CD4-positive, alpha-beta T cell treated with Interleukin-6 for 4 hours (primary cell): ENCODE measurements around the gene HS2ST1.
"Not testable (repeated sequence)": the region's sequence is repeated elsewhere in the genome, so short reads cannot be mapped to it uniquely, and the experiment has no call there.

Experiments
- DNase-seq: peaks from one replicate; pipeline ENCODE4 v3.0.0-alpha.2; 2020; ENCODE audit warnings: mixed read lengths

Gene HS2ST1

DNA sequence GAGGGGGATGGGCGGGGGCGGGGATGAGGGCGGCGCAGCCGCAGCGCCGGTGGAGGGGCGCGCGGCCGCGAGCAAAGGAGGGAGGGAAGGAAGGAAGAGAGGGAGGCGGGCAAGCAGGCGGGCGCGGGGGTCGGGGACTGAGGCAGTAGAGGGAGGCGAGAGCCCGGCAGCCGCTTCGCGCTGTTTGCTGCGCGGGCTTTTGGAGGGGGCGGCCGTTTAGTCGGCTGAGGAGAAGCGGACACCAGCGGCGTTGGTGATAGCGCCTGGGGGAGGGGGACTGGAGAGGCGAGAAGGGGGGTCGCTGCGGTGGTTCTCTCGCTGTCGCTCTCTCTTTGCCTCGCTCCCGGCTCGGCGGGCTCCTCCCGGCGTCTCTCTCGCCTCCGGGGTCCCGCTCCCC lies at the start of gene HS2ST1:
HS2ST1 (plus strand) TSS at position 35 of the 397 bp plus-strand sequence.
- no peak for DNase-seq

DNA sequence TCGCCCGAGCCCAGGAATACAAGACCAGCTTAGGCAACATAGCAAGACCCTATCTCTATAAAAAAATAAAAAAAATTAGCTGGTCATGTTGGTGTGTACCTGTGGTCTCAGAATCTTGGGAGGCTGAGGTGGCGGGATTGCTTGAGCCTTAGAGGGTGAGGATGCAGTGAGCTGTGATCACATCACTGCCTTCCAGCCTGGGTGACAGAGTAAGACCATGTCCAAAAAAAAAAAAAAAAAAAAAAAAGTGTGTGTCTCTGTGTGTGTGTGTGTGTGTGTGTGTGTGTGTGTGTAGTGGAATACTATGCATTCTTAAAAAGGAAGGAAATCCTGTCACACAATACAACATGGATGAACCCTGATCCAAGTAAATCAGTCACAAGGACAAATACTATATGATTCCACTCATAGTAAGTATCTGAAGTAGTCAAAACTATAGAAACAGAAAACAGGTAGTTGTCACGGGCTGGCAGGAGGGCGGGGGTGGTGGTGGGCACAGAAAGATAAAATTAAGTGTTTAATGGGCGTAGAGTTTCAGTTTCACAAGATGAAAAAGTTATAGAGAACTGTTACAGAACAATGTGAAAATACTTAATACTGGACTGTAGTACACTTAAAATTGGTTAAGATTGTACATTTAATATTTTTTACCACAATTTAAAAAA lies 48.3 kb upstream of the HS2ST1 start:
- DNase-seq, result no peak

DNA sequence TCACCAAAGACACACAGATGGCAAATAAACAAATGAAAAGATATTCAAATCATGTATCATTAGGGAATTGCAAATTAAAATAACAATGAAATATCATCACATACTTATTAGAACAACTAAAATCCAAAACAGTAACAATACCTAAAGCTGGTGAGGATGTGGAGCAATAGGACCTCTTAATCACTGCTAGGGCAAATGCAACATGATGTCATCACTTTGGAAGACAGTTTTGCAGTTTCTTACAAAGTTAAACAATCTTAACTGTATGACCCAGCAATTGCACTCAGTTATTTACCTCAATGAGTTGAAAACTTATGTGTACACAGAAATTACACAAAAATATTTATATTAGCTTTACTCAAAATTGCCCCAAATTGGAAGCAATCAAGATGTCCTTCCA lies 47.8 kb upstream of the HS2ST1 start:
- no peak for DNase-seq

DNA sequence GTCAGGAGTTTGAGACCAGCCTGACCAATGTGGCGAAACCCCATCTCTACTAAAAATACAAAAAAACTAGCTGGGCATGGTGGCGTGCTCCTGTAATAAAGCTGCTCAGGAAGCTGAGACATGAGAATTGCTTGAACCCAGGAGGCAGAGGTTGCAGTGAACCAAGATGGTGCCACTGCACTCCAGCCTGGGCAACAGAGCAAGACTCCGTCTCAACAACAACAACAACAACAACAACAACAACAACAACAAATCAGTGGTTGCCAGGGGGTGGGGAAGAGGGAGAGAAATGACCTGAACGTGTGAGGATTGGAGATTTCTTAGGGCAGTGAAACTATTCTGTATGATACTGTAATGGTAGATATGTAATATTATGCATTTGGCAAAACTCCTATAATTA lies 47.2 kb upstream of the HS2ST1 start:
- DNase-seq, result not testable (repeated sequence)

DNA sequence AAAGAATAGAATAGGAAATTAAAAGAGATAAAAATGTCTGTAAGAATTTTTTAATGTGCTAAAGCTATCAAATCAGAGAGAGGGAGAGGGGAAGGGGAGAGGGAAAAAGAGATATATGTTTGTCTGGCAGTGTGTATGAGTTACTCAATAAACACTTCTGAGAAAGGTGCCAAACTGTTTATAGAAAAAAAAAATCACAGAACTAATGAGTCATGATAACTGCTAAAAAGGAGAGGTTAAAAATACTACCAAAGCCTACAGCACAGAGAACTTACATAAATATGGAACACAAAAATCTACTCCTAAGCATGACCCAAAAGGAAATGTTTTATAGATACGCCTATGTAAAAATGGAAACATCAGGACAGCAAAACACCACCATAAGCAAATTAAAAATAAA lies 46.0 kb upstream of the HS2ST1 start:
- no peak for DNase-seq

DNA sequence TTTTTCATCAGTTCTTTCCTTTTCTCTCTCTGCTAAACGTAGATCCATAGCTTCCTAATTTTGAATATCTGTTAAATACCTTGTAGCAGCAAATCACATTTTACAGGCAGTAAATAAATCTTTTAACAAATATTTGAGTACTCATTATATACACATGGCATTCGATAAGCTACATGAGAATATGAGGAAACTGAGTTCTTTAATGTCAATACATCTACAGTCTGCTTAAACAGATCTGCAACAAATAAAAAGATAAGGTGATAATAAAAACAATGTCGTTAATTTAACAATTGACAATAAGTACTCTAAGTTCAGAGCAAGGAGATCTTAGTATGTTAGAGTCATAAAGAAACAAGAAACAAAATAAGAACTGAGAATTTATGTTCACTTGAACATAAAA lies 43.4 kb upstream of the HS2ST1 start:
- DNase-seq, result no peak

DNA sequence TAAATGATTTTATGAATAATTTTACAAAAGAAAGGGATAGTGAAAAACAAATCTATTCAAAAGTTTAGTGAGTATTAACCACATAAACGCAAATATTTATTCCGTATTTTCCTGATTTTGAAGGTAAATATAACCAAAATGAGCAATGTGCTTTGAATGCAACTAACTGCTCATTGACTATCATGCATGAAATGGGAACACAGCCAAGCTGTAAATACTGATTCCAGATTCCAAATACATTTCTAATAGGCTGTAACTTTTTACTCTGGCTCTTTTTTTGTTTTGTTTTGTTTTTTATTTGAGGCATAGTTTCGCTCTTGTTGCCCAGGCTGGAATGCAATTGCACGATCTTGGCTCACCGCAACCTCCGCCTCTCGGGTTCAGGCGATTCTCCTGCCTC lies 42.3 kb upstream of the HS2ST1 start:
- DNase-seq, result no peak

DNA sequence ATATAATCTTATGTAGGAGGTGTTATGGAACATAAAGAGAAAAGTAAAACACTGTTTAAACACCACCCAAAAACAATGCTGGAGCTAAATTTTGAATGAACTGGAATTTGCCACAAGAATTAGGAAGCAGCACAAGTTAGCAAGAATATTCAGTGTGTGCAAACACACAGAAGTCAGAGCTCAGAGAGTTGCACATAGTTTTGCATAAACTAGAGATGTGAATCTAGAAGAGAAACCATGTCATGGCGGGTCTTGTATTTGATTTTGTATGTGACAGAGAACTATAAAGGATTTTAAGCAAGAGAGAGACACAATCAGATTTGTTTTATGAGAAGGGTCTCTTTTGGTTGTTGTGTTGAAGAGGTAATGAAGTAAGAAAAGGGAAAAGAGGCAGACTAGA lies 38.7 kb upstream of the HS2ST1 start:
- no peak for DNase-seq

DNA sequence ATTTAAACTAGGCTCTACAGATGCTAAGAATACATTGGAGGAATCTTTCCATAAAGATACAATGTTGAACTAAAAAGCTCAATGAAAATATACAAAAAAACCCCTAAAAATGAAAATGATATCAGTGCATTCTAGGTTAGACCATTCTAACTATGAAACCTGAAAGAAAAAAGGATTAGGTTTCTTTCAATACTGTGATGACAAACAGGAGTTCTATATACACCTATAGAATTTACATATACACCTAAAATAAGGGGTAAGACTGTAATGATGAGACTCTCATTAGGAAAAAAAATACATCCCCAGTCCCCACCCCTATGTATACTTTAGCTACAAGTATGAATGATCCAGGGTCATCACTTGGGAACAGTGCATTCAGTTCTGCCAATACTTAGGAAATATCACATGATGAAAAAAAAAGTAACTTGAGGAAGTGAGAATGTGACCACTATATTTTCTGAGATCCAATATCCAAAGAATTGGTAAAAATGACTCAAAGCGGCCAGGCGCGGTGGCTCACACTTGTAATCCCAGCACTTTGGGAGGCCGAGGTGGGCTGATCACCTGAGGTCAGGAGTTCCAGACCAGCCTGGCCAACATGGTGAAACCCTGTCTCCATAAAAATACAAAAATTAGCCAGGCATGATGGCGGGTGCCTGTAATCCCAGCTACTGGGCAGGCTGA lies 26.8 kb upstream of the HS2ST1 start:
- DNase-seq, result no peak

DNA sequence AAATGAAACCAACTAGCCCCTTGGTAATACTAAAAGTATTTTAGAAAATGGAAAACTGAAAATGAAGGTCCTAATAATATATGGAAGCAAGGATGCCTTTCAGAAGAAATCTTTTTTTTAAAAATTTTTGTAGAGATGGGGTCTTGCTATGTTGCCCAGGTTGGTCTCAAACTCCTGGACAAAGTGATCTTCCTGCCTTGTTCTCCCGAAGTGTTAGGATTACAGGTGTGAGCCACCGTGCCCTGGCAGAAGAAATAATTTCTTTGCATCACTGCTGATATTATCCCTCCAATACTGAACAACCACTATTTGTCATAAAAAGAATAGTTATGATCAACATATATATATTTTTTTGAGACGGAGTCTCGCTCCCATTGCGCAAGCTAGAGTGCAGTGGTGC lies 26.1 kb upstream of the HS2ST1 start:
- DNase-seq, result no peak

DNA sequence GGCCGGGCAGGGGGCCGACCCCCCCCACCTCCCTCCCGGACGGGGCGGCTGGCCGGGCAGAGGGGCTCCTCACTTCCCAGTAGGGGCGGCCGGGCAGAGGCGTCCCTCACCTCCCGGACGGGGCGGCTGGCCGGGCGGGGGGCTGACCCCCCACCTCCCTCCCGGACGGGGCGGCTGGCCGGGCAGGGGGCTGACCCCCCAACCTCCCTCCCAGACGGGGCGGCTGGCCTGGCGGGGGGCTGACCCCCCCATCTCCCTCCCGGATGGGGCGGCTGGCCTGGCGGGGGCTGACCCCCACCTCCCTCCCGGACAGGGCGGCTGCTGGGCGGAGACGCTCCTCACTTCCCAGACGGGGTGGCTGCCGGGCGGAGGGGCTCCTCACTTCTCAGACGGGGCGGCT lies 15.0 kb upstream of the HS2ST1 start:
- DNase-seq, result not testable (repeated sequence)

DNA sequence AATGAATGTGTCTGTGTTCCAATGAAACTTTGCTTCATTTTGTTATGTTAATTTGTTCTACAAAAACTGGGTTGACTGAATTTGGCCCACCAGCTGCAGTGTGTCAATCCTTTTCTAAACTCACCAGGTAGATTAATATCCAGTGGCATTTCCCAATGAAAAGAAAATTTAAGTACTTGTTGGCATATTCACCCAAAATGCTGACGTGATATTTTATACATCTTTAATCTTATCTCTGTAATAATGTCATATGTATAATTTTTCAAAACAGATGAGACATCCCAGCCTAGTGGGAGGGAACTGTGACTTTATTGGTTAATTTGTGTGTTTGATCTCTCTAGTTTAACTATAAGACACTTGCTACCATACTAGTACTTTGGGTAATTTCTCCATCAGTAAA lies 8.6 kb upstream of the HS2ST1 start:
- no peak for DNase-seq

DNA sequence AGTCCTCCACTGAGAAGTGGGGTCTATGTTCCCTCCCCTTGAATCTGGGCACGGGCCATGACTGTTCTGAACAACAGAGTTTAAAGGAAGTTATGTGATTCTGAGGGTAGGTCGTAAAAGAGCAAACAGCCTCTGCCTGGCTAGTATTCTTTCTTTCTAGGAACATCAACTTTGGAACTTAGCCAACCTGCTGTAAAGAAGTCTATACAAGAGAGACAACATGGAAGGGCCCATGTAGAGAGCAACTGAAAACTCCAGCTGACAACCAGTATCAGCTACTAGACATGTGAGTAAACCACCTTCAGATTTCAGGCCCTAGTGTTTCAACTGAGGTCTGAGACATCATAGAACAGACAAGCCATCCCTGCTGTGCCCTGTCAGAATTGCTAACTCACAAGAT lies 8.0 kb upstream of the HS2ST1 start:
- no peak for DNase-seq

DNA sequence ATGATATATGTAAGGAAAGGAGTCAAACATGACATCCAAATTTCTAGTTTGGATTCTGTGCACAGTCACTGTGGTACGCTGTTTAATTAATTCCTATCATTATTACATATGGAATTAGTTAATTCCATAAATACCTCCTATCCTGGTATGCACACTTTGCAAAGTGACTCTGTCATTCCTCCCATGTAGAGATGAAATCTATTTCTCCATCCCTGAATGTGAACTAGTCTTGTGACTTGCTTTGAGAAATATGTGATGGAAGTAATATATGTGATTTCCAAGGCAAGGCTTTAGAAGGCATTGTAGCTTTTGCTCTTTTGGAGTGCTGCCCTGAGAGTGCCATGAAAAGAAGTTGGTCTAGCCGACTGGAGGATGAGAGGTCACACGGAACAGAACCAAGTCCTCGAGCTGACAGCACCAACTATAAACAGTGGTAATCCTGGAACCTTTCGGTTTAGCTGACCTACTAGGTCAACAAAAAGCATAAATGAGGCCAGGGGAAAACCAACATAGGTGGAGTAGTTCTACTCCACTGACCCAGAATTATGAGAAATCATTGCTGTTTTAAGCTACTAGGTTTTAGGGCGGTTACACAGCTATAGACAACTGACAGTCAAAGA lies 2.0 kb upstream of the HS2ST1 start:
- no peak for DNase-seq

DNA sequence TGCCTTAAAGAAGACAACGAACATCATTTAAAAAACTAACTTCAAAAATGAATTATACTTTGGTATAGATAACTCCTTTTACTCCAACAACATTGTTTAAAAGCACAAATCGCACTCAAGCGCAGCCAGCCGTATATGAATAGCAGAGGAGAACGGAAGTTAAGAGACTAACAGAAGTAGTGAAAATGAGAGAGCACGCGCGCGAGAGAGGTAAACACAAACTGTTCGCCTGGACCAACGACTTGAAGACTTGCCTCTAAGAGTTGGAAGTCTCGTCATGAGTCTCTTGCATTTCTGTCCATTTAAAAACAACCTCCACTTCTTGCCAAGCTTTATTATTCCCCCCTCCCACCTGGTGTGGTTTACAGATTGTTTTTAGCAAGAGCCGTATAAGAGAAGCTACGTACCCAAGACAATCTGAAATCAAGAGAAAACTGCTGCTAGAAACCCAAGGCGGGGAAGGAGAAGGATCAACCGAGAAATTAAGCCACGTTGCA lies 988 bp upstream of the HS2ST1 start:
- peak; percentile 45 for DNase-seq

DNA sequence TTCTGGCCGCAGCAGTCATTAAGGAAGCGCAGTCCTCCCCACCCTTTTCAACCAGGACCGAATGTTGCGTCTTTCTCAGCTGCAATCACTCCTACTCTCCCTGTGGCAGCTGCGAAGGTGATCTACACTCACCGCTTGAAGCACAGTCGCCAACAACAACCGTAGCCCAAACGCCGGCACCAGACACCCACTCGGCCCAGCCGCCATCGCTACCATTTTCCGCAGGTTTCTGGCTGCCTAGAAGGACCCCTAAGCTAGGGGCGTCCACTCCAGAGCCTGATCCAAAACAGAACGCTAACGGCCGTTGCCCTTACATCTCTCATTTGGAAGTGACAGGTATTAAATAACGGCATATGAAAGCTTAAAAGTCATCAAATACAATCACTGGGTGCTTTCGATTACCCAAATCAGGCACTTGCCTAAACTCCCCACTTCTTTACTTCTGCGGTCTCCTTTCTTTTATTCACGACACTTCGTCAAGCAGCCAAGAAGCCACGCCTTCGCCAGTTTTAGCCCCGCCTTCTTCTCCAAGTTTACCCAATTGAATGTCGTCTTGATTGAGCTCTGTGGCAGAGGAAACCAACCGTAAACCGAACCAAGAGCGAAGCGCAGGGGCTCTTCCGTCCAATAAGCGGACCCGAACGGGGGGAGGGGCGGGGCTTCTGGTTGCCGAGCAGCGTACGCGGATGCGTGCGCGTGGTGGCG lies 387 bp upstream of the HS2ST1 start, which contains the start of gene SELENOF:
SELENOF (minus strand) TSS at position 231 of the 705 bp plus-strand sequence; CDS start at position 216, 15 bp downstream.
- DNase-seq, result peak; percentile 100

DNA sequence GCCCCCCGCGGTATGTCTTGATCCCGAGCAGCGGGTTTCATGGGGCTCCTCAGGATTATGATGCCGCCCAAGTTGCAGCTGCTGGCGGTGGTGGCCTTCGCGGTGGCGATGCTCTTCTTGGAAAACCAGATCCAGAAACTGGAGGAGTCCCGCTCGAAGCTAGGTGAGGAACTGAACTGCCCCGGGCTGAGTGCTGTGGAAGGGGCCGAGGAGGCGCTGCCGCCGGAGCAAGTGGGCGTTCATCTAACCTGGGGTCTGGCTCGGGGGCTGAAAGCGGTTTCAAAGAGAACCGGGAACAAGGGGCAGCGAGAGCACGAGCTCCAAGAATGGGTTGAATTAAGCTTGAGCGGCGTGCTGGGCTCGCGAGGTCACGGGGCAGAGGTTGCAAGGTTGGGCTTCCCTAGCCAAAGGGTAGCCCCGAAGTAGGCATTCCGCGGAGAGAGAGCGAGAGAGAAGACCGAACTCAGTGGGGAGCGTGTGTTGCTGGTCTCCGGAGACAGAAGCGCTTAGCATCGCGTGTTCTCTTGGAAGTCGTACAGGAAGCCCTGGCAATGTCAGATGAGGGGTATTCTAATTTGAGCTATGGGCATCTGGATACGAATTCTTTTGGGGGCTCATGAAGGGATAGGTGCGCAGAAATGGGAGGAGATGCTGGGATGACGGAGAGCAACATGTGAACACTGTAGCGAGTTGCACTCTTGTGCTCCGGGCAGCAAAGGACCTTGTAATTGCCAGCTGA lies 732 bp downstream of the HS2ST1 start:
- DNase-seq, result peak; percentile 51

DNA sequence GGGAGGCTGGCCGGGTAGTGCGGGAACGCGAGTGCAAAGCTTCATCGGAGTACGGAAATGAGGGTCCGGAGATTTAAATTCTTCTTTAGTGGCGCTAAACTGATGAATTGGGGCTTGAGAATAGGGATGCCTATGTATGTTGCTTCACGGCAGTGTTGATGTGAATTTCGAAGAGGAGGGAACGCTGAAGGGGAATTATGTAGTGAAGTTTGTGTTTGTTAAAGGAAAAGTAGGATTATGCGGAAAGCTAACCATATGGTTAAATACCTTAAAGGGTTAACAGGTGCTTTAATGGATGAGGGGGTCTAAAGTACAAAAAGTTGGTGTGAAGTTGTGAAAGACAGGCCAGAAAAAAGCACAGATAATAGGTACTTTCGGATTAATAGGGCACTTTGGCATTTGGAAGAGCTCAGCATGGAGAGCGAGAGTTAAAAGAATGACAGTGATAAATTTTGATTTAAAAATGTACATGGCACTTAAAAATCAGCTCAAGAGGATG lies 1.4 kb downstream of the HS2ST1 start:
- DNase-seq, result no peak

DNA sequence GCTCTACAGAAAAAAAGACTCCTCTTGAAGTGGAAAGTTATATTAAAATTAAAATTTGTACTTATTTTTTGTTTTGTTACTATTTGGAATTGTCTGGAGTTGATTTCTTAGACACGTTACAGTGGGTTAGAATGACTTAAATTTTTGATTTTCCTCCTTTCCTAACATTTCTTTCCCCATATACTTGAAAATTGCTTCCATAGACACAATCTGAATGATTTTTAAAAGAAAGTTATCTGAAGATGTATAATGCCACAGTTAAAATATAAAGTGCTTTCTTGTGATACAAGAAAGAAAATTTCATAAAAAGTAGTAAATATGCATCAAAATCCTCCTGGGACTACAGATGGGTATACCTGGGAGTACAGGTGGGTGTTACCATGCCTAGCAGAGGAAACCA lies 2.3 kb downstream of the HS2ST1 start:
- no peak for DNase-seq

DNA sequence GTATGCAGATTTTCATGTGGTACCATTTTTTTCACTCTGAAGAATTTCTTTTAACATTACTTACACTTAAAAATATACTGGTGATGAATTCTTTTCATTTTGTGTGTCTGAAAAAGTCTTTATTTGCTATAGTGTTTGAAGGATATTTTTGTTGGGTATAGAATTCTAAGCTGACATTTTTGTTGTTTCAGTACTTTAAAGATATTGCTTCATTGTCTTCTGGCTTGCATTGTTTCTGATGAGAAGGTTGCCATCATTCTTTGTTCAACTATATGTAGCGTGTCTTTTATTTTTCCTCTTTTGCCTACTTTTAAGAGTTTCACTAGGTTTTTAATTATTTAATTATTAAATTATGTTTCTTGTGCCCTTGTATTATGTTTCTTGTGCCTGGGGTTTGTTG lies 8.0 kb downstream of the HS2ST1 start:
- no peak for DNase-seq

DNA sequence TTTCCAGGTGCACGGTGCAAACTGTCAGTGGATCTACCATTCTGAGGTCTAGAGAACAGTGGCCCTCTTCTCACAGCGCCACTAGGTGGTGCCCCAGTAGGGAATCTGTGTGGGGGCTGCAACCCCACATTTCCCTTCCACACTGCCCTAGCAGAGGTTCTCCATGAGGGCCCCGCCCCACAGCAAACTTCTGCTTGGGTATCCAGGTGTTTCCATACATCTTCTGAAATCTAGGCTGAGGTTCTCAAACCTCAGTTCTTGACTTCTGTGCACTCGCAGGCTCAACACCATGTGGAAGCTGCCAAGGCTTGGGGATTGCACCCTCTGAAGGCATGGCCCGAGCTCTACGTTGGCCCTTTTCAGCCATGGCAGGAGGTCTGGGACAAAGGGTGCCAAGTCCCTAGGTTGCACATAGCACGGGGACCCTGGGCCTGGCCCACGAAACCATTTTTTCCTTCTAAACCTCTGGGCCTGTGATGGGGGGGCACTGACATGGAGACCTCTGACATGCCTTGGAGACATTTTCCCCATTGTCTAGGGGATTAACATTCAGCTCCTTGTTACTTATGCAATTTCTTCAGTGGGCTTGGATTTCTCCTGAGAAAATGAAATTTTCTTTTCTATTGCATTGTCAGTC lies 10.0 kb downstream of the HS2ST1 start:
- no peak for DNase-seq

DNA sequence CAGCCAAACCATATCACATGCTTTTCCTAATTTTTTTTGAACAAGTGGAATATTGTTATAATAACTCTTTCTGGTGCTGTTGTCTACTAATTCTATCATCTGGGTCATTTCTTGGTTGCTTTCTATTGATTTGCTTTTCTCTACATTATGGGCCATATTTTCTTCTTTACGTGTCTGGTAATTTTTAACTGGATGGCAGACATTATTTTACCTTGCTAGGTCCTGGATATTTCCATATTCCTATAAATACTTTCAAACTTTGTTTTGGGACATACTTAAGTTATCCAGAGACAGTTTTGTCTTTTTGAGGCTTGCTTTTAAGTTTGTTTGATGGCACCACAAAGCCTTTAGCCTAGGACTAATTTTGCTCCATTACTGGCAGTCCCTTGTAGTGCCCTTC lies 11.3 kb downstream of the HS2ST1 start:
- no peak for DNase-seq
